B cell (primary cell): ENCODE results near the gene EPB41L1. TPM values are rescaled to one million over a fixed set of nuclear protein-coding genes. Genes with fewer than 3 reads are reported as not detected.

Experiments used
- ATAC-seq: fragments of 200-7000 bp; cut with Tn5 transposase; one replicate; pipeline ENCODE4 v1.10.0; 2021; ENCODE audit warnings: low read depth, mild to moderate bottlenecking, moderate number of reproducible peaks, moderate library complexity
- CTCF ChIA-PET: fragments of 350-600 bp; sonication (Branson Sonifier 250); formaldehyde crosslinking; loops from one replicate; lab custom pipeline; 2021; ENCODE audit warnings: antibody characterized with exemption, inconsistent platforms; lab: Charles Lee
- POLR2A ChIA-PET: fragments of 350-600 bp; sonication (Branson Sonifier 250); formaldehyde crosslinking; loops from one replicate; lab custom pipeline; 2021; ENCODE audit warnings: antibody characterized with exemption; lab: Charles Lee
- DNase-seq: peaks from one replicate; pipeline ENCODE4 v3.0.0; 2013
- H2AFZ ChIP-seq: 2 replicates; pipeline ENCODE4 v1.6.1; 2012; ENCODE audit warnings: mild to moderate bottlenecking, low read depth, low read length; ENCODE audit not compliant: insufficient read depth, poor library complexity, severe bottlenecking
- H3K27ac ChIP-seq, 2 donors: 1 replicate in 1 of 2; 2 replicates in 1 of 2; pipeline ENCODE4 v1.5.1; 2012 to 2013; ENCODE audit warnings: low read length in 2 of 2, mild to moderate bottlenecking in 2 of 2, moderate library complexity in 1 of 2
- H3K27me3 ChIP-seq, 4 experiments: fragments of 200-600 bp in 1 of 4; sonication (generic) in 1 of 4; replicated peaks in 1 of 4; 1 replicate in 2 of 4; 2 replicates in 2 of 4; pipeline versions ENCODE4 v1.6.1 to v1.7.0; 2013 to 2016; ENCODE audit warnings: low read length in 3 of 4, mild to moderate bottlenecking in 2 of 4, mixed read lengths in 1 of 4, moderate library complexity in 1 of 4; ENCODE audit not compliant: insufficient read depth in 4 of 4, control insufficient read depth in 3 of 4; ENCODE audit errors: control extremely low read depth in 1 of 4
- H3K36me3 ChIP-seq, 2 experiments: replicated peaks in 1 of 2; 1 replicate in 1 of 2; 2 replicates in 1 of 2; pipeline versions ENCODE4 v1.6.1 to v1.7.1; 2013; ENCODE audit warnings: low read length in 1 of 2; ENCODE audit not compliant: insufficient read depth in 2 of 2, control insufficient read depth in 1 of 2; ENCODE audit errors: control extremely low read depth in 1 of 2, extremely low read depth in 1 of 2
- H3K4me1 ChIP-seq, 2 donors: fragments of 200-600 bp in 1 of 2; sonication (generic) in 1 of 2; 1 replicate in 1 of 2; 2 replicates in 1 of 2; pipeline versions ENCODE4 v1.5.1 to v1.6.1; 2013 to 2017; ENCODE audit warnings: low read length in 2 of 2; ENCODE audit not compliant: control insufficient read depth in 2 of 2, insufficient read depth in 2 of 2
- H3K4me2 ChIP-seq: replicated peaks from 2 replicates; pipeline ENCODE3; 2012; ENCODE audit warnings: mild to moderate bottlenecking, low read depth, low read length; ENCODE audit not compliant: poor library complexity, severe bottlenecking
- H3K4me3 ChIP-seq, 5 experiments: fragments of 200-600 bp in 1 of 5; sonication (generic) in 1 of 5; 1 replicate in 3 of 5; 2 replicates in 2 of 5; pipeline versions ENCODE4 v1.5.1 to v1.7.0; 2011 to 2016; ENCODE audit warnings: low read length in 4 of 5, mild to moderate bottlenecking in 4 of 5, low read depth in 2 of 5, control low read depth in 1 of 5, moderate library complexity in 1 of 5; ENCODE audit not compliant: insufficient read depth in 1 of 5; ENCODE audit errors: control extremely low read depth in 1 of 5, extremely low read depth in 1 of 5
- H3K79me2 ChIP-seq: fragments of 200-600 bp; sonication (generic); one replicate; pipeline ENCODE4 v1.6.0; 2016; ENCODE audit warnings: low read length; ENCODE audit not compliant: control insufficient read depth, insufficient read depth
- H3K9ac ChIP-seq: fragments of 200-600 bp; sonication (generic); 2 replicates; pipeline ENCODE4 v1.6.1; 2017; ENCODE audit warnings: mild to moderate bottlenecking, low read length, moderate library complexity
- H3K9me3 ChIP-seq, 3 donors: one replicate each; pipeline versions ENCODE4 v1.6.1 to v1.7.1; 2013; ENCODE audit warnings: low read length in 2 of 3; ENCODE audit not compliant: control insufficient read depth in 2 of 3, insufficient read depth in 1 of 3; ENCODE audit errors: control extremely low read depth in 1 of 3
- H4K20me1 ChIP-seq: 2 replicates; pipeline ENCODE4 v1.6.0; 2012; ENCODE audit warnings: mild to moderate bottlenecking, low read length; ENCODE audit not compliant: insufficient read depth, control insufficient read depth, poor library complexity, severe bottlenecking
- H3K27ac Mint-ChIP-seq: one replicate; pipeline ENCODE4 v1.8.0; 2021; ENCODE audit warnings: mixed read lengths
- H3K27me3 Mint-ChIP-seq: one replicate; pipeline ENCODE4 v1.8.0; 2021; ENCODE audit warnings: mixed read lengths
- H3K4me1 Mint-ChIP-seq: one replicate; pipeline ENCODE4 v1.8.0; 2021; ENCODE audit warnings: mixed read lengths
- H3K4me3 Mint-ChIP-seq: one replicate; pipeline ENCODE4 v1.8.0; 2021; ENCODE audit warnings: mixed read lengths
- H3K9me3 Mint-ChIP-seq: one replicate; pipeline ENCODE4 v1.8.0; 2022; ENCODE audit warnings: mixed read lengths; ENCODE audit not compliant: insufficient read depth
- CTCF ChIP-seq: fragments of 200-600 bp; IDR thresholded peaks from one replicate; pipeline ENCODE4 v1.8.0; 2022; ENCODE audit warnings: antibody characterized with exemption, mild to moderate bottlenecking
- EZH2 ChIP-seq: IDR thresholded peaks from 2 replicates; pipeline ENCODE4 v1.6.1; 2012; ENCODE audit warnings: borderline replicate concordance, low read depth, mild to moderate bottlenecking, moderate library complexity, low read length; ENCODE audit not compliant: insufficient read depth, poor library complexity, severe bottlenecking
- WGBS: methylation state at CpG from one replicate; pipeline ENCODE4 v1.1.5; 2013; ENCODE audit warnings: missing lambda C conversion rate; ENCODE audit not compliant: insufficient coverage; 5-methylcytosine and 5-hydroxymethylcytosine counted together
- intact Hi-C: fragments of 100-400 bp; cut with micrococcal nuclease; formaldehyde crosslinking; loops from one replicate; pipeline ENCODE4 v1.10.0; 2022
- polyA plus RNA-seq: library from polyadenylated mRNA; depleted of rRNA; stranded (reverse); fragments of >200 nt; gene quantifications from 2 replicates; pipeline ENCODE4 v1.2.3, GENCODE V29; 2012
- total RNA-seq, 2 donors: library from RNA; stranded (reverse); fragments of 120-200 nt in 1 of 2; gene quantifications; 1 replicate in 1 of 2; 2 replicates in 1 of 2; pipeline versions ENCODE4 v1.2.3 to v1.2.4, GENCODE V29; 2013 to 2022

EPB41L1 gene
- total and polyA plus RNA-seq, 2 donors (not counting 1 experiment from before 2014, with no cell fraction given), result 0.12 to 1.3 TPM

GRCh38 chr20:36205026-36205425 lies 50.5 kb downstream of the EPB41L1 start:
- no peaks in the 10 kb centered on the region for H3K79me2 ChIP-seq
- no peaks in the 10 kb centered on the region for H3K36me3 ChIP-seq
- H3K4me1 ChIP-seq, result peaks cover 3 to 5% of the 10 kb centered on the region in 2 donors
- no peak for ATAC-seq
- no peaks in the 10 kb centered on the region for H3K9me3 Mint-ChIP-seq
- intact Hi-C loops, result no loop called here
- H3K9ac ChIP-seq, result no peak overlapping the region
- no peak for DNase-seq
- WGBS, result 80% methylated on average over 1 of the region's 3 CpGs
- peaks cover 0 to 5% (median 0%) of the 10 kb centered on the region in 4 experiments for H3K27me3 ChIP-seq
- H3K27ac ChIP-seq, result no peak overlapping the region
- TF ChIP-seq CTCF, result no peak
- no peak for TF ChIP-seq EZH2
- CTCF ChIA-PET, result interaction anchor here (1.0 to 1.1 kb wide), 2 partner anchors 40 to 48 kb away, joined by 3 read pairs; no protein-coding TSS in a partner anchor
- peaks cover 30% of the 10 kb centered on the region for H3K27me3 Mint-ChIP-seq
- peaks cover 4% of the 10 kb centered on the region for H3K4me1 Mint-ChIP-seq
- no peak overlapping the region for H3K4me3 ChIP-seq
- no peak overlapping the region for H3K27ac Mint-ChIP-seq
- H3K4me3 Mint-ChIP-seq, result no peak overlapping the region
- H2AFZ ChIP-seq, result no peak overlapping the region
- no peaks in the 10 kb centered on the region for H3K9me3 ChIP-seq
- H4K20me1 ChIP-seq, result no peaks in the 10 kb centered on the region
- POLR2A ChIA-PET, result no interaction called here
- H3K4me2 ChIP-seq, result no peak overlapping the region

GRCh38 chr20:36206068-36206467 lies 51.5 kb downstream of the EPB41L1 start:
- H3K9me3 ChIP-seq, result no peaks in the 10 kb centered on the region
- Mint-ChIP-seq H3K4me1 (peaks cover 4% of the 10 kb centered on the region), H3K27ac (no peak overlapping the region), H3K9me3 (no peaks in the 10 kb centered on the region), H3K4me3 (no peak overlapping the region), H3K27me3 (peaks cover 38% of the 10 kb centered on the region)
- H3K36me3 ChIP-seq, result no peaks in the 10 kb centered on the region
- H2AFZ ChIP-seq, result no peak overlapping the region
- H3K4me1 ChIP-seq, result peaks cover 3 to 5% of the 10 kb centered on the region in 2 donors
- no peak for ATAC-seq
- ChIA-PET POLR2A (no interaction called here), CTCF (interaction anchor here (1.1 kb wide), 1 partner anchor 49 kb away, joined by 3 read pairs; no protein-coding TSS in a partner anchor)
- no peak overlapping the region for H3K27ac ChIP-seq
- intact Hi-C loops, result no loop called here
- peaks cover 0 to 2% (median 0%) of the 10 kb centered on the region in 4 experiments for H3K27me3 ChIP-seq
- no peaks in the 10 kb centered on the region for H4K20me1 ChIP-seq
- no peak overlapping the region for H3K4me2 ChIP-seq
- no peaks in the 10 kb centered on the region for H3K79me2 ChIP-seq
- 87% methylated on average over 8 of the region's 9 CpGs for WGBS
- H3K4me3 ChIP-seq, result no peak overlapping the region
- TF ChIP-seq CTCF, result no peak
- no peak for TF ChIP-seq EZH2
- H3K9ac ChIP-seq, result no peak overlapping the region
- DNase-seq, result no peak
